Measurements from ENCODE around the gene DYNLRB1. TPM values are rescaled to one million over a fixed set of nuclear protein-coding genes. Genes with fewer than 3 reads are reported as not detected.

Gene DYNLRB1
- total and polyA plus RNA-seq, 4 donors: 15.8 to 66.9 (median 44.8) TPM

DNA sequence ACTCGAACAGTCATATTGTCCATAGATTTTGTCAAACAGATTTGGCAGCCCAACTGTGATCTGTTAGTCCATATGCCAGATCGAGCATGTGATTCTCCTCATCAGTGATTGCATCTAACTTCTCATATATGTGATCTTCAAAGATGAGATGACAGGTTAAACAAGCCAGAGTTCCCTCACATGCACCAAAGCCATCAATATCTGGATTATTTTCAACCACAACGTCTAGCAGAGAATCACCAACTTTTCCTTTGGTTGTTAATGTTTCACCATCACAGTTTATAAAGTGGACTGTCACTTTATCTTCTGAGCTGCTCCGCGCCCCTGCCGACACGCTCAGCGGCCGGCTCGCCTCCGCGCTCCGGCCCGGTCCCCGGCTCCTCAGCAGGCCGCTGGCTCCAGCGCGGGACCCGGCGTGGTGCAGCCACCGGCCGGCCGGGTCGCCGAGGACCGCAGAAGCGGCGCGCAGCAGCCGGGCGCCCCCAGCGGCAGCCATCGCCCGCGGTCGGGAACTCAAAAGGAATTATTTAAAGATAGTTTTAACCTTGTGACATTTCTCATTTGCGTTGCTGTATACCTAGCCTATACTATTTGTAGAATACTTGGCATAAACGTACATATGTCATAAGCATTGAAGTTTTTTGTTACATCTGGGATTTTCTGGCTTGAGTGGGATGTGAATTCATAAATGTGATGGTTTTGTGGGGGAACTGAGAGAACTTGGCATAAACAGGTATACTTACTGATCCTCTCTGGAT is 40.1 kb upstream of the DYNLRB1 start:
- WGBS: 25% methylated on average over 38 of the region's 38 CpGs

DNA sequence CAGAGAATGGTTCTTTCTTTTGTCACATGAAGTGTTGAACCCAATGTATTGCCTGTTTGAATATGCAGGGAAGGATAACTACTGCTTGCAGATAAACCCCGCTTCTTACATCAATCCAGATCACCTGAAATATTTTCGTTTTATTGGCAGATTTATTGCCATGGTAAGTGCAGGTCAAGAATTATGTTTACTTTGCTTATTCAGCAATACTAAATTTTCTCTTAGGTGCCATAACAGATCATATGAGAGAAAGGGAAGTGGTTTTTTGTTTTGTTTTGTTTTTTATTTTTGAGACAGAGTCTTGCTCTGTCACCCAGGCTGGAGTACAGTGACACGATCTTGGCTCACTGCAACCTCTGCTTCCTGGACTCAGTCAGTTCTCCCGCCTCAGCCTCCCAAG is 36.6 kb upstream of the DYNLRB1 start:
- Histone ChIP-seq H3K9me3 (ENCODE audit: control insufficient read depth in 4 of 4, low read length in 3 of 4) (no peaks in the 10 kb centered on the region), H3K4me1 (ENCODE audit: control insufficient read depth in 4 of 4, insufficient read depth in 4 of 4, low read length in 3 of 4) (peaks cover 0 to 8% (median 3%) of the 10 kb centered on the region in 4 donors), H3K27me3 (ENCODE audit: control insufficient read depth in 4 of 4, insufficient read depth in 4 of 4, low read length in 3 of 4) (no peaks in the 10 kb centered on the region), H3K4me3 (ENCODE audit: low read depth in 1 of 3, low read length in 3 of 3) (no peak overlapping the region), H3K9ac (ENCODE audit: low read depth in 1 of 2, low read length in 2 of 2) (no peak overlapping the region), H3K36me3 (ENCODE audit: control insufficient read depth in 4 of 4, insufficient read depth in 3 of 4, low read depth in 1 of 4, low read length in 3 of 4) (peaks cover 13 to 53% (median 42%) of the 10 kb centered on the region in 4 donors), H3K27ac (ENCODE audit: low read depth in 1 of 2, low read length in 2 of 2) (no peak overlapping the region)
- TF ChIP-seq HNF4G (IDR thresholded peaks at IDR 0.05): no peak
- TF ChIP-seq NR2F2 (IDR thresholded peaks at IDR 0.05): no peak
- TF ChIP-seq TAF1 (conservative IDR thresholded peaks at IDR 0.05): no peak
- TF ChIP-seq, protein P1, sequence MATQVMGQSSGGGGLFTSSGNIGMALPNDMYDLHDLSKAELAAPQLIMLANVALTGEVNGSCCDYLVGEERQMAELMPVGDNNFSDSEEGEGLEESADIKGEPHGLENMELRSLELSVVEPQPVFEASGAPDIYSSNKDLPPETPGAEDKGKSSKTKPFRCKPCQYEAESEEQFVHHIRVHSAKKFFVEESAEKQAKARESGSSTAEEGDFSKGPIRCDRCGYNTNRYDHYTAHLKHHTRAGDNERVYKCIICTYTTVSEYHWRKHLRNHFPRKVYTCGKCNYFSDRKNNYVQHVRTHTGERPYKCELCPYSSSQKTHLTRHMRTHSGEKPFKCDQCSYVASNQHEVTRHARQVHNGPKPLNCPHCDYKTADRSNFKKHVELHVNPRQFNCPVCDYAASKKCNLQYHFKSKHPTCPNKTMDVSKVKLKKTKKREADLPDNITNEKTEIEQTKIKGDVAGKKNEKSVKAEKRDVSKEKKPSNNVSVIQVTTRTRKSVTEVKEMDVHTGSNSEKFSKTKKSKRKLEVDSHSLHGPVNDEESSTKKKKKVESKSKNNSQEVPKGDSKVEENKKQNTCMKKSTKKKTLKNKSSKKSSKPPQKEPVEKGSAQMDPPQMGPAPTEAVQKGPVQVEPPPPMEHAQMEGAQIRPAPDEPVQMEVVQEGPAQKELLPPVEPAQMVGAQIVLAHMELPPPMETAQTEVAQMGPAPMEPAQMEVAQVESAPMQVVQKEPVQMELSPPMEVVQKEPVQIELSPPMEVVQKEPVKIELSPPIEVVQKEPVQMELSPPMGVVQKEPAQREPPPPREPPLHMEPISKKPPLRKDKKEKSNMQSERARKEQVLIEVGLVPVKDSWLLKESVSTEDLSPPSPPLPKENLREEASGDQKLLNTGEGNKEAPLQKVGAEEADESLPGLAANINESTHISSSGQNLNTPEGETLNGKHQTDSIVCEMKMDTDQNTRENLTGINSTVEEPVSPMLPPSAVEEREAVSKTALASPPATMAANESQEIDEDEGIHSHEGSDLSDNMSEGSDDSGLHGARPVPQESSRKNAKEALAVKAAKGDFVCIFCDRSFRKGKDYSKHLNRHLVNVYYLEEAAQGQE (IDR thresholded peaks at IDR 0.05): no peak
- TF ChIP-seq RXRA (IDR thresholded peaks at IDR 0.05): no peak
- no peak for TF ChIP-seq YY1 (IDR thresholded peaks at IDR 0.05)
- no peak for TF ChIP-seq RAD21 (IDR thresholded peaks at IDR 0.05)
- no peak for TF ChIP-seq FOXA2 (IDR thresholded peaks at IDR 0.05)
- TF ChIP-seq, protein P2, sequence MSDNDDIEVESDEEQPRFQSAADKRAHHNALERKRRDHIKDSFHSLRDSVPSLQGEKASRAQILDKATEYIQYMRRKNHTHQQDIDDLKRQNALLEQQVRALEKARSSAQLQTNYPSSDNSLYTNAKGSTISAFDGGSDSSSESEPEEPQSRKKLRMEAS (IDR thresholded peaks at IDR 0.05): no peak
- TF ChIP-seq JUND (IDR thresholded peaks at IDR 0.05): no peak
- no peak for TF ChIP-seq SP1 (IDR thresholded peaks at IDR 0.05)
- no peak for TF ChIP-seq EGR1 (IDR thresholded peaks at IDR 0.05; ENCODE audit: low read depth in 2 of 2)
- TF ChIP-seq, protein P3, sequence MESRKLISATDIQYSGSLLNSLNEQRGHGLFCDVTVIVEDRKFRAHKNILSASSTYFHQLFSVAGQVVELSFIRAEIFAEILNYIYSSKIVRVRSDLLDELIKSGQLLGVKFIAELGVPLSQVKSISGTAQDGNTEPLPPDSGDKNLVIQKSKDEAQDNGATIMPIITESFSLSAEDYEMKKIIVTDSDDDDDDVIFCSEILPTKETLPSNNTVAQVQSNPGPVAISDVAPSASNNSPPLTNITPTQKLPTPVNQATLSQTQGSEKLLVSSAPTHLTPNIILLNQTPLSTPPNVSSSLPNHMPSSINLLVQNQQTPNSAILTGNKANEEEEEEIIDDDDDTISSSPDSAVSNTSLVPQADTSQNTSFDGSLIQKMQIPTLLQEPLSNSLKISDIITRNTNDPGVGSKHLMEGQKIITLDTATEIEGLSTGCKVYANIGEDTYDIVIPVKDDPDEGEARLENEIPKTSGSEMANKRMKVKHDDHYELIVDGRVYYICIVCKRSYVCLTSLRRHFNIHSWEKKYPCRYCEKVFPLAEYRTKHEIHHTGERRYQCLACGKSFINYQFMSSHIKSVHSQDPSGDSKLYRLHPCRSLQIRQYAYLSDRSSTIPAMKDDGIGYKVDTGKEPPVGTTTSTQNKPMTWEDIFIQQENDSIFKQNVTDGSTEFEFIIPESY (IDR thresholded peaks at IDR 0.05): no peak
- TF ChIP-seq HNF4A (conservative IDR thresholded peaks at IDR 0.05): no peak
- TF ChIP-seq GABPA (IDR thresholded peaks at IDR 0.05 in 1 of 2, conservative IDR thresholded peaks at IDR 0.05 in 1 of 2): no peak
- TF ChIP-seq, protein P4, sequence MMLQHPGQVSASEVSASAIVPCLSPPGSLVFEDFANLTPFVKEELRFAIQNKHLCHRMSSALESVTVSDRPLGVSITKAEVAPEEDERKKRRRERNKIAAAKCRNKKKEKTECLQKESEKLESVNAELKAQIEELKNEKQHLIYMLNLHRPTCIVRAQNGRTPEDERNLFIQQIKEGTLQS (IDR thresholded peaks at IDR 0.05): no peak
- TF ChIP-seq, protein P5, sequence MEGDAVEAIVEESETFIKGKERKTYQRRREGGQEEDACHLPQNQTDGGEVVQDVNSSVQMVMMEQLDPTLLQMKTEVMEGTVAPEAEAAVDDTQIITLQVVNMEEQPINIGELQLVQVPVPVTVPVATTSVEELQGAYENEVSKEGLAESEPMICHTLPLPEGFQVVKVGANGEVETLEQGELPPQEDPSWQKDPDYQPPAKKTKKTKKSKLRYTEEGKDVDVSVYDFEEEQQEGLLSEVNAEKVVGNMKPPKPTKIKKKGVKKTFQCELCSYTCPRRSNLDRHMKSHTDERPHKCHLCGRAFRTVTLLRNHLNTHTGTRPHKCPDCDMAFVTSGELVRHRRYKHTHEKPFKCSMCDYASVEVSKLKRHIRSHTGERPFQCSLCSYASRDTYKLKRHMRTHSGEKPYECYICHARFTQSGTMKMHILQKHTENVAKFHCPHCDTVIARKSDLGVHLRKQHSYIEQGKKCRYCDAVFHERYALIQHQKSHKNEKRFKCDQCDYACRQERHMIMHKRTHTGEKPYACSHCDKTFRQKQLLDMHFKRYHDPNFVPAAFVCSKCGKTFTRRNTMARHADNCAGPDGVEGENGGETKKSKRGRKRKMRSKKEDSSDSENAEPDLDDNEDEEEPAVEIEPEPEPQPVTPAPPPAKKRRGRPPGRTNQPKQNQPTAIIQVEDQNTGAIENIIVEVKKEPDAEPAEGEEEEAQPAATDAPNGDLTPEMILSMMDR (IDR thresholded peaks at IDR 0.05; ENCODE audit: low read depth, low read length, missing input control): no peak
- TF ChIP-seq FOXA1 (IDR thresholded peaks at IDR 0.05): no peak
- 88% methylated on average over 4 of the region's 4 CpGs for WGBS
- no peak for DNase-seq (ENCODE audit: low spot score)

More for the DNA sequence above, 40.1 kb upstream of the DYNLRB1 start:
- Histone ChIP-seq H3K9ac (ENCODE audit: low read depth in 1 of 2, low read length in 2 of 2) (no peak overlapping the region), H3K9me3 (ENCODE audit: control insufficient read depth in 4 of 4, low read length in 3 of 4) (no peaks in the 10 kb centered on the region), H3K27me3 (ENCODE audit: control insufficient read depth in 4 of 4, insufficient read depth in 4 of 4, low read length in 3 of 4) (no peaks in the 10 kb centered on the region), H3K4me1 (ENCODE audit: control insufficient read depth in 4 of 4, insufficient read depth in 4 of 4, low read length in 3 of 4) (peaks cover 0 to 8% (median 3%) of the 10 kb centered on the region in 4 donors), H3K36me3 (ENCODE audit: control insufficient read depth in 4 of 4, insufficient read depth in 3 of 4, low read depth in 1 of 4, low read length in 3 of 4) (peaks cover 11 to 44% (median 28%) of the 10 kb centered on the region in 4 donors), H3K27ac (ENCODE audit: low read depth in 1 of 2, low read length in 2 of 2) (no peak overlapping the region), H3K4me3 (ENCODE audit: low read depth in 1 of 3, low read length in 3 of 3) (no peak overlapping the region)
- peak; percentile 67 for DNase-seq (ENCODE audit: low spot score)
- TF ChIP-seq, protein P5 (IDR thresholded peaks at IDR 0.05; ENCODE audit: low read depth, low read length, missing input control): peak; percentile 61
- TF ChIP-seq RAD21 (IDR thresholded peaks at IDR 0.05): peak; percentile 40 to 42
- TF ChIP-seq HNF4G (IDR thresholded peaks at IDR 0.05): no peak
